NCI-H2171 (cell line): ENCODE results near the gene PCDHA1.
A peak's percentile ranks its signal among the peaks of the same experiment; 100 is the strongest.

ENCODE experiments used
- DNase-seq: peaks from one replicate; lab custom pipeline; 2025; lab: John Stamatoyannopoulos, UW

The PCDHA1 gene

GRCh38 chr5:140923601-140924000, 137.7 kb downstream of the PCDHA1 start:
- no peak for DNase-seq

GRCh38 chr5:140925806-140926442, 140.0 kb downstream of the PCDHA1 start, which contains the start of gene PCDHAC1:
TSS of gene PCDHAC1 (plus strand) at chr5:140926299. CDS start at chr5:140926893, 594 bp downstream.
- no peak for DNase-seq

- peak; percentile 63 for DNase-seq
These were observed 140.7 kb downstream of the PCDHA1 start for GRCh38 chr5:140926443-140927227.

GRCh38 chr5:140927228-140927573, 141.3 kb downstream of the PCDHA1 start:
- no peak for DNase-seq

- no peak for DNase-seq
These were observed 149.1 kb downstream of the PCDHA1 start for GRCh38 chr5:140934964-140935606.

GRCh38 chr5:140946578-140946977, 160.6 kb downstream of the PCDHA1 start:
- no peak for DNase-seq

GRCh38 chr5:140951636-140952035, 165.7 kb downstream of the PCDHA1 start:
- no peak for DNase-seq

GRCh38 chr5:140953234-140953633, 167.3 kb downstream of the PCDHA1 start:
- DNase-seq, result no peak

- DNase-seq, result no peak
These were observed 176.2 kb downstream of the PCDHA1 start for GRCh38 chr5:140962190-140962589.

- no peak for DNase-seq
These were observed 178.4 kb downstream of the PCDHA1 start for GRCh38 chr5:140964356-140964755.

- no peak for DNase-seq
These were observed 180.0 kb downstream of the PCDHA1 start for GRCh38 chr5:140965905-140966292.

GRCh38 chr5:140966293-140967225, 180.6 kb downstream of the PCDHA1 start, which contains the start of gene PCDHAC2:
TSS of gene PCDHAC2 (plus strand) at chr5:140966476. CDS start at chr5:140966767, 291 bp downstream.
- peak; percentile 34 for DNase-seq

- DNase-seq, result no peak
These were observed 181.4 kb downstream of the PCDHA1 start for GRCh38 chr5:140967226-140967893.

GRCh38 chr5:140969880-140970279, 183.9 kb downstream of the PCDHA1 start:
- no peak for DNase-seq

- no peak for DNase-seq
These were observed 187.6 kb downstream of the PCDHA1 start for GRCh38 chr5:140973550-140973949.

- no peak for DNase-seq
These were observed 191.1 kb downstream of the PCDHA1 start for GRCh38 chr5:140977003-140977402.

GRCh38 chr5:140978260-140978659, 192.3 kb downstream of the PCDHA1 start:
- no peak for DNase-seq

- DNase-seq, result no peak
These were observed 193.0 kb downstream of the PCDHA1 start for GRCh38 chr5:140978983-140979382.

GRCh38 chr5:140982083-140982716, 196.3 kb downstream of the PCDHA1 start:
- DNase-seq, result no peak

GRCh38 chr5:140986117-140986521, 200.2 kb downstream of the PCDHA1 start:
- no peak for DNase-seq

- no peak for DNase-seq
These were observed 202.2 kb downstream of the PCDHA1 start for GRCh38 chr5:140988100-140988499.
